IMR-90 (cell line): ENCODE results near the gene ITGAL. TPM values are rescaled to one million over a fixed set of nuclear protein-coding genes. Genes with fewer than 3 reads are reported as not detected.

Experiments
- ATAC-seq: fragments of 200-7000 bp; cut with Tn5 transposase; 2 replicates; pipeline ENCODE4 v1.9.1; 2020; ENCODE audit warnings: low read depth, mild to moderate bottlenecking, moderate library complexity
- BruUV-seq: library from RNA; stranded (reverse); fragments of 400-500 nt; replicated peaks from 2 replicates; lab custom pipeline; 2021; lab: Mats Ljungman, UMichigan
- CTCF ChIA-PET: fragments of 300-600 bp; formaldehyde crosslinking; extraction: SDS; loops from one replicate; lab custom pipeline; 2021; ENCODE audit warnings: antibody characterized with exemption; lab: Yijun Ruan, JAX
- POLR2A ChIA-PET: fragments of 300-600 bp; sonication (Branson Sonifier 250); formaldehyde crosslinking; loops from one replicate; lab custom pipeline; 2022; ENCODE audit warnings: antibody characterized with exemption; ENCODE audit not compliant: unreplicated experiment; lab: Charles Lee
- DNase-seq: peaks from one replicate; pipeline ENCODE4 v3.0.0; 2013
- H2AFZ ChIP-seq: replicated peaks from 2 replicates; pipeline ENCODE3; 2013; ENCODE audit warnings: low read length, mild to moderate bottlenecking; ENCODE audit not compliant: poor library complexity
- H2AK5ac ChIP-seq: 2 replicates; pipeline ENCODE4 v1.6.1; 2013; ENCODE audit warnings: low read depth, low read length, inconsistent platforms
- H2AK9ac ChIP-seq: replicated peaks from 2 replicates; pipeline ENCODE3; 2013; ENCODE audit warnings: mild to moderate bottlenecking, low read depth, low read length, moderate library complexity; ENCODE audit not compliant: poor library complexity
- H2BK120ac ChIP-seq: 2 replicates; pipeline ENCODE4 v1.6.1; 2013; ENCODE audit warnings: low read depth, low read length, inconsistent platforms
- H2BK15ac ChIP-seq: 3 replicates; pipeline ENCODE4 v1.6.1; 2013; ENCODE audit warnings: low read depth, low read length, inconsistent platforms
- H2BK20ac ChIP-seq: 2 replicates; pipeline ENCODE4 v1.6.1; 2013; ENCODE audit warnings: low read depth, mild to moderate bottlenecking, inconsistent platforms, low read length, moderate library complexity
- H2BK5ac ChIP-seq: 2 replicates; pipeline ENCODE4 v1.6.1; 2013; ENCODE audit warnings: mild to moderate bottlenecking, low read depth, low read length, inconsistent platforms; ENCODE audit not compliant: poor library complexity, severe bottlenecking
- H3K14ac ChIP-seq: replicated peaks from 2 replicates; pipeline ENCODE4 v1.6.1; 2013; ENCODE audit warnings: low read depth, low read length, inconsistent platforms
- H3K18ac ChIP-seq: 2 replicates; pipeline ENCODE4 v1.6.1; 2013; ENCODE audit warnings: low read depth, low read length, control low read depth
- H3K23ac ChIP-seq: 2 replicates; pipeline ENCODE4 v1.6.1; 2013; ENCODE audit warnings: low read depth, low read length, inconsistent platforms
- H3K27ac ChIP-seq: 2 replicates; pipeline ENCODE4 v1.5.1; 2013; ENCODE audit warnings: mild to moderate bottlenecking, control low read depth, low read length; ENCODE audit not compliant: insufficient read depth
- H3K27me3 ChIP-seq: 2 replicates; pipeline ENCODE4 v1.6.1; 2013; ENCODE audit warnings: low read length; ENCODE audit not compliant: control insufficient read depth, insufficient read depth
- H3K36me3 ChIP-seq: 2 replicates; pipeline ENCODE4 v1.6.1; 2013; ENCODE audit warnings: low read length, mixed read lengths; ENCODE audit not compliant: control insufficient read depth, insufficient read depth
- H3K4ac ChIP-seq: 2 replicates; pipeline ENCODE4 v1.6.1; 2013; ENCODE audit warnings: low read depth, low read length, inconsistent platforms
- H3K4me1 ChIP-seq: 2 replicates; pipeline ENCODE4 v1.6.1; 2013; ENCODE audit warnings: low read length, mixed read lengths; ENCODE audit not compliant: control insufficient read depth, insufficient read depth
- H3K4me2 ChIP-seq: 2 replicates; pipeline ENCODE4 v1.6.1; 2013; ENCODE audit warnings: low read depth, mild to moderate bottlenecking, control low read depth, low read length, moderate library complexity
- H3K4me3 ChIP-seq: 2 replicates; pipeline ENCODE4 v1.5.1; 2013; ENCODE audit warnings: low read depth, mild to moderate bottlenecking, control low read depth, low read length, moderate library complexity; ENCODE audit not compliant: insufficient read depth
- H3K56ac ChIP-seq: 2 replicates; pipeline ENCODE4 v1.6.1; 2013; ENCODE audit warnings: low read length, inconsistent platforms; ENCODE audit not compliant: insufficient read depth; ENCODE audit errors: extremely low read depth
- H3K79me1 ChIP-seq, 2 experiments: 2 replicates each; pipeline ENCODE4 v1.6.1; 2013; ENCODE audit warnings: low read length in 2 of 2, inconsistent platforms in 1 of 2, low read depth in 1 of 2
- H3K9ac ChIP-seq: 2 replicates; pipeline ENCODE4 v1.6.1; 2013; ENCODE audit warnings: low read depth, low read length, control low read depth
- H3K9me1 ChIP-seq: 2 replicates; pipeline ENCODE4 v1.6.1; 2013; ENCODE audit warnings: low read length, inconsistent platforms; ENCODE audit not compliant: insufficient read depth
- H3K9me3 ChIP-seq: 2 replicates; pipeline ENCODE4 v1.6.1; 2013; ENCODE audit warnings: low read length; ENCODE audit not compliant: control insufficient read depth, insufficient read depth
- H4K20me1 ChIP-seq: 2 replicates; pipeline ENCODE4 v1.6.1; 2013; ENCODE audit warnings: low read length, inconsistent platforms; ENCODE audit not compliant: insufficient read depth
- H4K5ac ChIP-seq: 2 replicates; pipeline ENCODE4 v1.6.1; 2013; ENCODE audit warnings: mild to moderate bottlenecking, low read depth, low read length, control low read depth
- H4K8ac ChIP-seq, 2 experiments: 2 replicates each; pipeline ENCODE4 v1.6.1; 2013; ENCODE audit warnings: low read depth in 2 of 2, low read length in 2 of 2, control low read depth in 1 of 2, inconsistent platforms in 1 of 2
- H4K91ac ChIP-seq: 2 replicates; pipeline ENCODE4 v1.6.1; 2013; ENCODE audit warnings: low read depth, low read length, inconsistent platforms; ENCODE audit not compliant: insufficient read depth
- BHLHE40 ChIP-seq: fragments of 150-350 bp; IDR thresholded peaks from 2 replicates; pipeline ENCODE4 v1.6.1; 2016; ENCODE audit warnings: mild to moderate bottlenecking, low read depth, low read length
- CEBPB ChIP-seq: IDR thresholded peaks from 2 replicates; pipeline ENCODE4 v1.6.1; 2012; ENCODE audit warnings: low read depth, low read length, improper control_type of control experiment
- CHD1 ChIP-seq: IDR thresholded peaks from 2 replicates; pipeline ENCODE4 v1.6.1; 2012; ENCODE audit warnings: low read depth, low read length, improper control_type of control experiment
- CTCF ChIP-seq: conservative IDR thresholded peaks from 2 replicates; pipeline ENCODE4 v1.5.1; 2012; ENCODE audit warnings: mild to moderate bottlenecking, low read depth, low read length, improper control_type of control experiment
- FOS ChIP-seq: fragments of 150-350 bp; IDR thresholded peaks from 2 replicates; pipeline ENCODE4 v1.6.1; 2016; ENCODE audit warnings: low read depth, low read length
- MAFK ChIP-seq: IDR thresholded peaks from 2 replicates; pipeline ENCODE4 v1.6.1; 2012; ENCODE audit warnings: low read depth, low read length, improper control_type of control experiment
- MAZ ChIP-seq: IDR thresholded peaks from 2 replicates; pipeline ENCODE4 v1.6.1; 2012; ENCODE audit warnings: low read depth, mild to moderate bottlenecking, low read length, improper control_type of control experiment, moderate library complexity, borderline replicate concordance
- MXI1 ChIP-seq: IDR thresholded peaks from 2 replicates; pipeline ENCODE4 v1.6.1; 2012; ENCODE audit warnings: low read depth, mild to moderate bottlenecking, low read length, moderate library complexity, borderline replicate concordance
- POLR2A ChIP-seq: IDR thresholded peaks from 2 replicates; pipeline ENCODE4 v1.6.1; 2012; ENCODE audit warnings: mild to moderate bottlenecking, low read depth, low read length
- RAD21 ChIP-seq: IDR thresholded peaks from 2 replicates; pipeline ENCODE4 v1.6.1; 2012; ENCODE audit warnings: low read length, improper control_type of control experiment
- SMC3 ChIP-seq: fragments of 150-350 bp; IDR thresholded peaks from 2 replicates; pipeline ENCODE4 v1.6.1; 2016; ENCODE audit warnings: low read depth, mild to moderate bottlenecking, antibody characterized with exemption, low read length, moderate library complexity
- WGBS, 2 experiments: methylation state at CpG; one replicate each; pipeline versions ENCODE4 v1.1.5 to v1.1.7; 2013; ENCODE audit warnings: missing lambda C conversion rate in 2 of 2; ENCODE audit not compliant: insufficient read length in 1 of 2; ENCODE audit errors: extremely low coverage in 2 of 2; 5-methylcytosine and 5-hydroxymethylcytosine counted together
- dilution Hi-C: fragments of 300-500 bp; cut with HindIII; formaldehyde crosslinking; loops from one replicate; pipeline ENCODE4 v1.14.3; 2018; ENCODE audit warnings: low sequenced_read_pairs; ENCODE audit not compliant: unreplicated experiment
- in situ Hi-C: fragments of 300-500 bp; cut with MboI; formaldehyde crosslinking; loops from 3 replicates; pipeline ENCODE4 v1.14.3; 2019; ENCODE audit warnings: low sequenced_read_pairs, inconsistent platforms, mixed read lengths
- intact Hi-C: fragments of 100-400 bp; cut with micrococcal nuclease; formaldehyde crosslinking; loops from 2 replicates; pipeline ENCODE4 v1.10.0; 2022
- polyA plus RNA-seq, 3 experiments: library from polyadenylated mRNA; depleted of rRNA; stranded (reverse); fragments of >200 nt; gene quantifications; 2 replicates each; pipeline ENCODE4 v1.2.3, GENCODE V29; 2012; ENCODE audit warnings: low replicate concordance in 1 of 3
- total RNA-seq: library from RNA; depleted of rRNA; stranded (reverse); fragments of >200 nt; gene quantifications from 2 replicates; pipeline ENCODE4 v1.2.3, GENCODE V29; 2012
- TF ChIP-seq, protein P1 (sequence below): fragments of 150-350 bp; IDR thresholded peaks from 2 replicates; pipeline ENCODE4 v1.6.1; 2017; ENCODE audit warnings: mild to moderate bottlenecking, antibody characterized with exemption, low read length, low read depth
- TF ChIP-seq, protein P2 (sequence below): fragments of 150-350 bp; IDR thresholded peaks from 2 replicates; pipeline ENCODE4 v1.6.1; 2016; ENCODE audit warnings: low read depth, mild to moderate bottlenecking, low read length, moderate library complexity, borderline replicate concordance

The ITGAL gene
- total and polyA plus RNA-seq, 2 of the 4 experiments (the other 2 are of a cell fraction): not detected

GRCh38 chr16:30473231-30474073, 910 bp downstream of the ITGAL start (continued):
- no peak for TF ChIP-seq SMC3

DNA sequence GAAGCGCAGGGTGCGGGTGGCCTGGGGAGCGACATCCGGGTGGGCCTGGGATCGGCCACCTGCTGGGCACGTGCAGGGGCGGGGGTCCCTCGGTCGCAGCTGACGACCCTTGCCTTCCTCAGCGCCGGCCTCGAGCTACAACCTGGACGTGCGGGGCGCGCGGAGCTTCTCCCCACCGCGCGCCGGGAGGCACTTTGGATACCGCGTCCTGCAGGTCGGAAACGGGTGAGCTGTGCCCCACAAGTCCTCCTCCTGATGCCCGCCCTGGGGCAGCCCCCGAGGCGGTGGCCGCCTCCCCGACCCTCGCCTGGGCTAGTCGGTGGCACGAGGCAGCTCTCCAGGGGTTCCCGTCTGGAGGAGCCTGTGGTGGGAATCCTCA, 1.5 kb downstream of the ITGAL start:
- peak overlapping the region; percentile 48 for H2AFZ ChIP-seq
- ChIA-PET POLR2A (no interaction called here), CTCF (no interaction called here)
- peaks cover 42% of the 10 kb centered on the region for H3K27me3 ChIP-seq
- no peak overlapping the region for H2BK20ac ChIP-seq
- intact Hi-C loops: no loop called here
- H4K20me1 ChIP-seq: no peaks in the 10 kb centered on the region
- no peak for ATAC-seq
- no peak overlapping the region for H3K23ac ChIP-seq
- H2BK120ac ChIP-seq: no peak overlapping the region
- H2AK5ac ChIP-seq: no peak overlapping the region
- H3K56ac ChIP-seq: no peak overlapping the region
- DNase-seq: no peak
- no peak overlapping the region for H2AK9ac ChIP-seq
- H4K91ac ChIP-seq: no peak overlapping the region
- WGBS, 2 experiments: 16% methylated on average over 14 of the region's 35 CpGs; no CpG with 5 or more reads in 1 of the 2 experiments
- no peaks in the 10 kb centered on the region for H3K9me1 ChIP-seq
- no peaks in the 10 kb centered on the region for H3K9me3 ChIP-seq
- H3K36me3 ChIP-seq: no peaks in the 10 kb centered on the region
- H2BK15ac ChIP-seq: no peak overlapping the region
- no peaks in the 10 kb centered on the region for H3K4me1 ChIP-seq
- H3K4me2 ChIP-seq: no peak overlapping the region
- H3K14ac ChIP-seq: no peak overlapping the region
- no peak overlapping the region for H3K27ac ChIP-seq
- H4K8ac ChIP-seq: no peak overlapping the region
- BruUV-seq: no TSS peak
- H3K4ac ChIP-seq: no peak overlapping the region
- no peak overlapping the region for H3K9ac ChIP-seq
- H4K5ac ChIP-seq: no peak overlapping the region
- no peak overlapping the region for H3K4me3 ChIP-seq
- dilution Hi-C loops: no loop called here
- H3K79me1 ChIP-seq: no peaks in the 10 kb centered on the region
- no peak overlapping the region for H3K18ac ChIP-seq
- in situ Hi-C loops: no loop called here
- H2BK5ac ChIP-seq: no peak overlapping the region
- TF ChIP-seq CHD1 (no peak), POLR2A (no peak), BHLHE40 (no peak), MXI1 (no peak), MAZ (no peak), CTCF (no peak), MAFK (no peak), CEBPB (no peak), FOS (no peak), RAD21 (no peak)
- TF ChIP-seq, protein P1, sequence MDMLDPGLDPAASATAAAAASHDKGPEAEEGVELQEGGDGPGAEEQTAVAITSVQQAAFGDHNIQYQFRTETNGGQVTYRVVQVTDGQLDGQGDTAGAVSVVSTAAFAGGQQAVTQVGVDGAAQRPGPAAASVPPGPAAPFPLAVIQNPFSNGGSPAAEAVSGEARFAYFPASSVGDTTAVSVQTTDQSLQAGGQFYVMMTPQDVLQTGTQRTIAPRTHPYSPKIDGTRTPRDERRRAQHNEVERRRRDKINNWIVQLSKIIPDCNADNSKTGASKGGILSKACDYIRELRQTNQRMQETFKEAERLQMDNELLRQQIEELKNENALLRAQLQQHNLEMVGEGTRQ: no peak
- TF ChIP-seq, protein P2, sequence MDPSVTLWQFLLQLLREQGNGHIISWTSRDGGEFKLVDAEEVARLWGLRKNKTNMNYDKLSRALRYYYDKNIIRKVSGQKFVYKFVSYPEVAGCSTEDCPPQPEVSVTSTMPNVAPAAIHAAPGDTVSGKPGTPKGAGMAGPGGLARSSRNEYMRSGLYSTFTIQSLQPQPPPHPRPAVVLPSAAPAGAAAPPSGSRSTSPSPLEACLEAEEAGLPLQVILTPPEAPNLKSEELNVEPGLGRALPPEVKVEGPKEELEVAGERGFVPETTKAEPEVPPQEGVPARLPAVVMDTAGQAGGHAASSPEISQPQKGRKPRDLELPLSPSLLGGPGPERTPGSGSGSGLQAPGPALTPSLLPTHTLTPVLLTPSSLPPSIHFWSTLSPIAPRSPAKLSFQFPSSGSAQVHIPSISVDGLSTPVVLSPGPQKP: no peak
